Vagina (tissue), 2 donors: ENCODE measurements around the gene DCUN1D2. TPM values are rescaled to one million over a fixed set of nuclear protein-coding genes. Genes with fewer than 3 reads are reported as not detected.
A peak's percentile ranks its signal among the peaks of the same experiment; 100 is the strongest.

ENCODE experiments used
- DNase-seq, 2 donors: peaks; one replicate each; pipeline ENCODE4 v3.0.0-alpha.2; 2017; ENCODE audit errors: extremely low spot score in 2 of 2
- H3K27ac ChIP-seq: fragments of 200-600 bp; sonication (generic); one replicate; pipeline ENCODE4 v1.5.1; 2019
- H3K27me3 ChIP-seq: fragments of 200-600 bp; sonication (generic); one replicate; pipeline ENCODE4 v1.5.1; 2019
- H3K36me3 ChIP-seq, 2 donors: fragments of 200-600 bp; sonication (generic); one replicate each; pipeline ENCODE4 v1.5.1; 2017 to 2019
- H3K4me1 ChIP-seq: fragments of 200-600 bp; sonication (generic); one replicate; pipeline ENCODE4 v1.5.1; 2019
- H3K4me3 ChIP-seq, 2 donors: fragments of 200-600 bp; sonication (generic); 1 replicate in 1 of 2; 2 replicates in 1 of 2; pipeline ENCODE4 v1.5.1; 2016 to 2019
- H3K9me3 ChIP-seq: fragments of 200-600 bp; sonication (generic); one replicate; pipeline ENCODE4 v1.5.1; 2019
- POLR2A ChIP-seq, 2 donors: fragments of 450-650 bp; IDR thresholded peaks; one replicate each; pipeline ENCODE4 v1.6.1; 2017; ENCODE audit warnings: antibody characterized with exemption in 2 of 2, mild to moderate bottlenecking in 2 of 2, moderate library complexity in 2 of 2
- POLR2AphosphoS5 ChIP-seq, 2 donors: sonication (generic); formaldehyde crosslinking; IDR thresholded peaks; one replicate each; pipeline ENCODE4 v1.9.0; 2017; ENCODE audit warnings: antibody characterized with exemption in 2 of 2, mild to moderate bottlenecking in 2 of 2, low read depth in 1 of 2; ENCODE audit not compliant: insufficient read depth in 1 of 2
- intact Hi-C: fragments of 100-400 bp; cut with DNase I; formaldehyde crosslinking; loops from one replicate; pipeline ENCODE4 v1.15.1; 2023
- total RNA-seq: library from RNA; depleted of rRNA; stranded (reverse); fragments of >200 nt; gene quantifications from one replicate; pipeline ENCODE4 v1.2.3, GENCODE V29; 2016
- TF ChIP-seq, protein P1 (sequence below), 3 experiments: fragments of 450-650 bp in 2 of 3; fragments of 200-600 bp in 1 of 3; sonication (generic) in 1 of 3; IDR thresholded peaks; one replicate each; pipeline ENCODE4 v1.5.1; 2017 to 2019; ENCODE audit warnings: antibody characterized with exemption in 3 of 3, mild to moderate bottlenecking in 2 of 3, moderate library complexity in 2 of 3

The DCUN1D2 gene
- total RNA-seq, 1 donor from 2014 or later, result 13.3 TPM

DNA sequence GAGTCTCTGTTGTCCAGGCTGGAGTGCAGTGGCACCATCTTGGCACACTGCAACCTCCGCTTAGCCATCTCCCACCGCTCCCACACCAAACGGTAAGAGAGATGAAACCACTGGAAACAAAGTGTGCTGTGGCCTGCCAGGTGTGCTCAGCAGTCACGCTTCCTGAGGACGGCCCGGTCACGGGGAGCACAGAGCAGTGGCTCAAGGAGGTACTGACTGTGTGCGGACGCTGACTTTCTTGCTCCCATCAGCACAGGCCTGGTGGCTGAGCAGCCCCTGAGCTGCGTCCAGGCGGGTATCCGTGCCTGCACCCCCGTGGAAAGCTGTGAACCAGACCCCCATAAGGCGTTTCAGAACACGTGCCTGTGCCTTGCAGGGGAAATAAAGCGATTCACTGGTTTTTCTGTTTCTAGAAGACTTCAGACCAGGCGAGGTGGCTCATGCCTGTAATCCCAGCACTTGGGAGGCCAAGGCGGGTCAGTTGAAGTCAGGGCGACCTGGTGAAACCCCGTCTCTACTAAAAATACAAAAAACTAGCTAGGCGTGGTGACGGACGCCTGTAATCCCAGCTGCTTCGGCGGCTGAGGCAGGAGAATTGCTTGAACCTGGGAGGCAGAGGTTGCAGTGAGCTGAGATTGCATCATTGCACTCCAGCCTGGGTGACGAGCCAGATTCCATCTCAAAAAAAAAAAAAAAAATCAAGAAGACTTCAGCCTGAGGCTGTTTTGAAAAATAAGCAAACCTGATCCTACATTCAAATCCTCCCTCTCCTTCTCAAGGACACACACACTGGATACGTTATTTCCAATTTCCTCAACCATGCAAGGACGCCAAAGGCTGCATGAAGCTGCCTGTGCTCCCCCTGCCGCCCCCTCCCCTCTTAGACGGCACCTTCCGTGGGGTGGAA is 62.7 kb downstream of the DCUN1D2 start:
- H3K4me1 ChIP-seq, result peaks cover 7% of the 10 kb centered on the region
- intact Hi-C loops, result no loop called here
- H3K36me3 ChIP-seq, result no peaks in the 10 kb centered on the region
- TF ChIP-seq POLR2AphosphoS5 (IDR thresholded peaks at IDR 0.05; ENCODE audit: insufficient read depth in 1 of 2, low read depth in 1 of 2) (peak in 1 of 2 donors; percentile 10), POLR2A (IDR thresholded peaks at IDR 0.05) (no peak)
- TF ChIP-seq, protein P1, sequence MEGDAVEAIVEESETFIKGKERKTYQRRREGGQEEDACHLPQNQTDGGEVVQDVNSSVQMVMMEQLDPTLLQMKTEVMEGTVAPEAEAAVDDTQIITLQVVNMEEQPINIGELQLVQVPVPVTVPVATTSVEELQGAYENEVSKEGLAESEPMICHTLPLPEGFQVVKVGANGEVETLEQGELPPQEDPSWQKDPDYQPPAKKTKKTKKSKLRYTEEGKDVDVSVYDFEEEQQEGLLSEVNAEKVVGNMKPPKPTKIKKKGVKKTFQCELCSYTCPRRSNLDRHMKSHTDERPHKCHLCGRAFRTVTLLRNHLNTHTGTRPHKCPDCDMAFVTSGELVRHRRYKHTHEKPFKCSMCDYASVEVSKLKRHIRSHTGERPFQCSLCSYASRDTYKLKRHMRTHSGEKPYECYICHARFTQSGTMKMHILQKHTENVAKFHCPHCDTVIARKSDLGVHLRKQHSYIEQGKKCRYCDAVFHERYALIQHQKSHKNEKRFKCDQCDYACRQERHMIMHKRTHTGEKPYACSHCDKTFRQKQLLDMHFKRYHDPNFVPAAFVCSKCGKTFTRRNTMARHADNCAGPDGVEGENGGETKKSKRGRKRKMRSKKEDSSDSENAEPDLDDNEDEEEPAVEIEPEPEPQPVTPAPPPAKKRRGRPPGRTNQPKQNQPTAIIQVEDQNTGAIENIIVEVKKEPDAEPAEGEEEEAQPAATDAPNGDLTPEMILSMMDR (IDR thresholded peaks at IDR 0.05), result no peak
- H3K4me3 ChIP-seq, result no peak overlapping the region
- H3K27me3 ChIP-seq, result no peaks in the 10 kb centered on the region
- H3K27ac ChIP-seq, result peak overlapping the region; percentile 69
- no peak for DNase-seq
- H3K9me3 ChIP-seq, result no peaks in the 10 kb centered on the region

DNA sequence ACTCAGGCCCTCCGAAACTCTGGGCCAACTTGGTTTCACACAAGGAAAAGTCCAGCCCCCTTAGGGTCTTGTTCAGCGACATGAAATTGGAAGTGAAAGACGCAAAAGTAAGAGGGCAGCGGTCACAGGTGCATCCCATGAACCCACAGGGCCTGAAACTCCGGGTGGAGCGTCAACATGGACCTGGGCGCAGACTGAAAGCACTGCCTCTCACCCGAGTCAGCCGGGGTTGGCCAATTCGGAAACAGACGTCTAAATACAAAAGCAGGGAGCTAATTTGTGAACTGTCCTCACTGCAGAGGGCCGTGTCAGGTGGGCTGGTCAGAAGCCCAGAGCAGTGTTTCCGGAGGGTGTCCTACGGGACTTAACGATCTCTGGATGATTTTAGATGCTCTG is 63.9 kb downstream of the DCUN1D2 start:
- Histone ChIP-seq H3K27me3 (no peaks in the 10 kb centered on the region), H3K4me3 (no peak overlapping the region), H3K27ac (no peak overlapping the region), H3K36me3 (no peaks in the 10 kb centered on the region), H3K9me3 (no peaks in the 10 kb centered on the region), H3K4me1 (peaks cover 10% of the 10 kb centered on the region)
- TF ChIP-seq, protein P1 (IDR thresholded peaks at IDR 0.05), result no peak
- TF ChIP-seq POLR2AphosphoS5 (IDR thresholded peaks at IDR 0.05; ENCODE audit: insufficient read depth in 1 of 2, low read depth in 1 of 2), result no peak
- no peak for TF ChIP-seq POLR2A (IDR thresholded peaks at IDR 0.05)
- DNase-seq, result no peak
- intact Hi-C loops, result no loop called here

DNA sequence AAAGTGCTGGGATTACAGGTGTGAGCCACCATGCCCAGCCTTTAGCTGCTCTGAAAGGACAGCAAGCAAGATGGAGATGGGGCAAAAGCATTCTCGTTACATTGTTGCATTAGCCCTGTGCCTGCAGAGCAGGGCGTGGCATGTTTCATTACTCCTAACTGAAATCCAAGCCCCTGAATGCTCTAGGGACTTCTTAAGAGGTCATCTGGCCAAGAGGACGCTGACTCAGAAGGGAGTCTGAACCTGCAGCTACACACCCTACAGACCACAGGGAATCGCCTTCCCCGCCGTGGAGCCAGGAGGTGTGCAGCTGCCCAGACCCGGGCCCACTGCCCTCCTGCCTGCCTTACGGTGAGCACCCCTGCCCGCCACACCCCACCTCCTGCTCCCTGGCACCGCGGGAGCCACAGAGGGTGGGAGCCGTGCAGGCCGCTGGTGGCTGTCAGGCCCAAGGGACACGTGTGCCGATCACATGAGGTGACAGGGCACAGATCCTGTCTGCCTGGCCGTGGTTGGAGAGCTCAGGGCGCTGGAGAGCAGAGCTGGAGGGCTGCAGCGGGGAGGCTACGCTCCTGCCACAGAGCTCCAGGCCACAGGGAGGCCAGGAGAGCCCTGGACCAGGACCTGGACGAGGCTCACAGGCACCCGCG is 64.4 kb downstream of the DCUN1D2 start:
- Histone ChIP-seq H3K27ac (no peak overlapping the region), H3K9me3 (no peaks in the 10 kb centered on the region), H3K4me1 (peaks cover 15% of the 10 kb centered on the region), H3K27me3 (no peaks in the 10 kb centered on the region), H3K4me3 (no peak overlapping the region), H3K36me3 (no peaks in the 10 kb centered on the region)
- intact Hi-C loops, result no loop called here
- TF ChIP-seq, protein P1 (IDR thresholded peaks at IDR 0.05), result no peak
- TF ChIP-seq POLR2AphosphoS5 (IDR thresholded peaks at IDR 0.05; ENCODE audit: insufficient read depth in 1 of 2, low read depth in 1 of 2) (no peak), POLR2A (IDR thresholded peaks at IDR 0.05) (no peak)
- DNase-seq, result no peak

DNA sequence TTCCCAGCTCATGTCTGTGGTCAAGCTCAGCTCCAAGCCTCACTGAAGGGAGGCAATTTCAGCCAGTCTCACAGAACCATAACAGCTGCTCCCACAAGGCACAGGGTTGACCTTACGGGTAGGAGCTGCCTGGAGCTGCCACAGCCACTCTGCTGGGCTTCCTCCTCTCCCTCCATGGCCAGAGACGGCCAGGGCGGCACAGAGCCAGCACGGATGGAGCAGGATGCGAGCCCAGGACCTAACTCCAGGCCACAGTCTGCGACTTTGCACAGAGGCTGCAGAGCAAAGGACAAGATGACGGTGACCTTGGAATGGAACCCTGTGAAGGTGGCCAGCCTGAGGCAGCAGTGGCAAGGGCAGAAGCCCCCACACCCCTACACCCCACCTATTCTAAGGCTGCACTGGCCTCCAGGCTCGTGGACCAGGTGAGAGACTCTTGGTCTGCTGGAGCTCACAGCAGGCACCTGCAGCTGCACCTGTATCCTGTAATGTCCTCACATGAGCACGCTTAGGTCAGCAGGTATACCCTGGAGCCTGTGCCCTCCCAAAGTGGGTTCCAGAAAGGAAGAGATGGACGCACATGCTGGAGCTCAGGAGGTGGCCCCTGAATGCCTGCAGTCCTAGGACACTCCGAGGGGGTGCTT is 66.9 kb downstream of the DCUN1D2 start:
- intact Hi-C loops, result no loop called here
- Histone ChIP-seq H3K9me3 (no peaks in the 10 kb centered on the region), H3K36me3 (no peaks in the 10 kb centered on the region), H3K4me1 (peaks cover 16% of the 10 kb centered on the region), H3K4me3 (no peak overlapping the region), H3K27ac (peak overlapping the region; percentile 82), H3K27me3 (no peaks in the 10 kb centered on the region)
- no peak for TF ChIP-seq POLR2AphosphoS5 (IDR thresholded peaks at IDR 0.05; ENCODE audit: insufficient read depth in 1 of 2, low read depth in 1 of 2)
- TF ChIP-seq, protein P1 (IDR thresholded peaks at IDR 0.05), result no peak
- TF ChIP-seq POLR2A (IDR thresholded peaks at IDR 0.05), result no peak
- DNase-seq, result no peak
